OCI-LY7 (cell line): ENCODE results near the gene TLDC2. TPM values are rescaled to one million over a fixed set of nuclear protein-coding genes. Genes with fewer than 3 reads are reported as not detected.

Experiments
- BruUV-seq: library from RNA; stranded (reverse); fragments of 400-500 nt; replicated peaks from 2 replicates; lab custom pipeline; 2021; lab: Mats Ljungman, UMichigan
- CTCF ChIA-PET: fragments of 300-600 bp; sonication (Branson Sonifier 250); formaldehyde crosslinking; loops from one replicate; lab custom pipeline; 2022; ENCODE audit warnings: antibody characterized with exemption; ENCODE audit not compliant: unreplicated experiment; lab: Charles Lee
- POLR2A ChIA-PET: fragments of 300-600 bp; sonication (Branson Sonifier 250); formaldehyde crosslinking; loops from one replicate; lab custom pipeline; 2022; ENCODE audit warnings: antibody characterized with exemption; lab: Charles Lee
- DNase-seq: peaks from one replicate; pipeline ENCODE4 v3.0.0-alpha.2; 2015; ENCODE audit warnings: low spot score
- H2AFZ ChIP-seq: fragments of 200-600 bp; sonication (generic), shearing (Covaris generic); 2 replicates; pipeline ENCODE4 v1.6.1; 2014; ENCODE audit warnings: mild to moderate bottlenecking, antibody characterized with exemption, low read length, moderate library complexity
- H3K27ac ChIP-seq: fragments of 200-600 bp; sonication (generic); 2 replicates; pipeline ENCODE4 v1.5.1; 2014; ENCODE audit warnings: mixed run types, low read depth, mild to moderate bottlenecking, moderate library complexity, low read length, inconsistent platforms; ENCODE audit not compliant: poor library complexity, severe bottlenecking
- H3K36me3 ChIP-seq: fragments of 200-600 bp; sonication (generic); 2 replicates; pipeline ENCODE4 v1.6.1; 2014; ENCODE audit warnings: mild to moderate bottlenecking, antibody characterized with exemption, low read length, moderate library complexity, mixed read lengths; ENCODE audit not compliant: insufficient read depth
- H3K4me1 ChIP-seq: fragments of 200-600 bp; sonication (generic); 2 replicates; pipeline ENCODE4 v1.5.1; 2014; ENCODE audit warnings: mild to moderate bottlenecking, low read length; ENCODE audit not compliant: insufficient read depth, poor library complexity, severe bottlenecking
- H3K4me2 ChIP-seq: fragments of 200-600 bp; sonication (generic); 2 replicates; pipeline ENCODE4 v1.6.1; 2014; ENCODE audit warnings: mild to moderate bottlenecking, low read length
- H3K4me3 ChIP-seq: fragments of 200-600 bp; sonication (generic); 2 replicates; pipeline ENCODE4 v1.5.1; 2014; ENCODE audit warnings: mild to moderate bottlenecking, low read depth, low read length; ENCODE audit not compliant: poor library complexity, severe bottlenecking
- H3K79me2 ChIP-seq: fragments of 200-600 bp; sonication (generic); 2 replicates; pipeline ENCODE4 v1.6.1; 2016; ENCODE audit warnings: low read depth, mild to moderate bottlenecking, low read length, moderate library complexity, mixed read lengths; ENCODE audit not compliant: insufficient read depth
- H3K9me2 ChIP-seq: fragments of 200-600 bp; sonication (generic); 2 replicates; pipeline ENCODE4 v1.6.1; 2016; ENCODE audit warnings: mild to moderate bottlenecking, low read length, mixed read lengths; ENCODE audit not compliant: insufficient read depth
- H3K9me3 ChIP-seq: fragments of 200-600 bp; sonication (generic); 2 replicates; pipeline ENCODE4 v1.6.1; 2014; ENCODE audit warnings: mild to moderate bottlenecking, mixed run types, low read length, mixed read lengths
- H4K20me1 ChIP-seq: fragments of 200-600 bp; sonication (generic); 2 replicates; pipeline ENCODE4 v1.6.1; 2014; ENCODE audit warnings: mild to moderate bottlenecking, antibody characterized with exemption, low read length, moderate library complexity, mixed read lengths; ENCODE audit not compliant: insufficient read depth
- CTCF ChIP-seq: fragments of 200-600 bp; sonication (generic); conservative IDR thresholded peaks from 2 replicates; pipeline ENCODE4 v1.5.1; 2014; ENCODE audit warnings: mild to moderate bottlenecking, antibody characterized with exemption, low read length, moderate library complexity, mixed read lengths
- EZH2phosphoT487 ChIP-seq: fragments of 200-600 bp; sonication (generic); IDR thresholded peaks from 2 replicates; pipeline ENCODE4 v1.6.1; 2018; ENCODE audit warnings: low read depth, borderline replicate concordance, mild to moderate bottlenecking, mixed run types, antibody characterized with exemption, low read length, moderate library complexity, mixed read lengths
- intact Hi-C: fragments of 100-400 bp; cut with micrococcal nuclease; formaldehyde crosslinking; loops from one replicate; pipeline ENCODE4 v1.10.0; 2022; ENCODE audit not compliant: unreplicated experiment
- total RNA-seq, 2 experiments: library from RNA; depleted of rRNA in 1 of 2; stranded (reverse); fragments of >200 nt in 1 of 2; shearing (Covaris generic) in 1 of 2; gene quantifications; 2 replicates each; pipeline ENCODE4 v1.2.3, GENCODE V29; 2014 to 2022

Gene TLDC2
- total RNA-seq, 2 experiments from 2014 or later = not detected

- no peaks in the 10 kb centered on the region for H4K20me1 ChIP-seq
- peak; percentile 70 for DNase-seq
- no peaks in the 10 kb centered on the region for H3K4me1 ChIP-seq
- H2AFZ ChIP-seq = 0 out of 2 replicates have a peak overlapping the region, but pooled peaks have one; percentile 4
- H3K36me3 ChIP-seq = peaks cover 15% of the 10 kb centered on the region; the same call in 1 of the 2 replicates
- H3K27ac ChIP-seq = no peak overlapping the region
- no peak overlapping the region for H3K4me3 ChIP-seq
- H3K79me2 ChIP-seq = no peaks in the 10 kb centered on the region
- H3K9me3 ChIP-seq = no peaks in the 10 kb centered on the region
- CTCF ChIA-PET = no interaction called here
- no peaks in the 10 kb centered on the region for H3K9me2 ChIP-seq
- intact Hi-C loops = loop anchor here (1.0 kb wide), 1 partner anchor 308 kb away; no protein-coding TSS in a partner anchor
- TF ChIP-seq EZH2phosphoT487 (no peak), CTCF (peak; percentile 99)
- no TSS peak for BruUV-seq
- POLR2A ChIA-PET = interaction anchor here (1.3 kb wide), 1 partner anchor 18 kb away, joined by 3 read pairs; no protein-coding TSS in a partner anchor
- no peak overlapping the region for H3K4me2 ChIP-seq
These were observed 43.9 kb downstream of the TLDC2 start for GRCh38 chr20:36919715-36920333.

- H3K9me3 ChIP-seq = no peaks in the 10 kb centered on the region
- no peaks in the 10 kb centered on the region for H3K79me2 ChIP-seq
- no peaks in the 10 kb centered on the region for H3K9me2 ChIP-seq
- no peak overlapping the region for H2AFZ ChIP-seq
- H4K20me1 ChIP-seq = no peaks in the 10 kb centered on the region
- intact Hi-C loops = no loop called here
- POLR2A ChIA-PET = interaction anchor here (1.3 kb wide), 1 partner anchor 18 kb away, joined by 3 read pairs; no protein-coding TSS in a partner anchor
- TF ChIP-seq EZH2phosphoT487 = no peak
- TF ChIP-seq CTCF = no peak
- no TSS peak for BruUV-seq
- H3K27ac ChIP-seq = no peak overlapping the region
- H3K36me3 ChIP-seq = peaks cover 10% of the 10 kb centered on the region; the same call in 1 of the 2 replicates
- CTCF ChIA-PET = no interaction called here
- no peak for DNase-seq
- no peaks in the 10 kb centered on the region for H3K4me1 ChIP-seq
- no peak overlapping the region for H3K4me2 ChIP-seq
- no peak overlapping the region for H3K4me3 ChIP-seq
These were observed 44.4 kb downstream of the TLDC2 start for GRCh38 chr20:36920334-36920730.
